ENCODE measurements around the gene IGF1. TPM values are rescaled to one million over a fixed set of nuclear protein-coding genes. Genes with fewer than 3 reads are reported as not detected.

Gene IGF1
- total RNA-seq, 6 donors from 2014 or later: 1.0 to 23.9 (median 5.0) TPM

DNA sequence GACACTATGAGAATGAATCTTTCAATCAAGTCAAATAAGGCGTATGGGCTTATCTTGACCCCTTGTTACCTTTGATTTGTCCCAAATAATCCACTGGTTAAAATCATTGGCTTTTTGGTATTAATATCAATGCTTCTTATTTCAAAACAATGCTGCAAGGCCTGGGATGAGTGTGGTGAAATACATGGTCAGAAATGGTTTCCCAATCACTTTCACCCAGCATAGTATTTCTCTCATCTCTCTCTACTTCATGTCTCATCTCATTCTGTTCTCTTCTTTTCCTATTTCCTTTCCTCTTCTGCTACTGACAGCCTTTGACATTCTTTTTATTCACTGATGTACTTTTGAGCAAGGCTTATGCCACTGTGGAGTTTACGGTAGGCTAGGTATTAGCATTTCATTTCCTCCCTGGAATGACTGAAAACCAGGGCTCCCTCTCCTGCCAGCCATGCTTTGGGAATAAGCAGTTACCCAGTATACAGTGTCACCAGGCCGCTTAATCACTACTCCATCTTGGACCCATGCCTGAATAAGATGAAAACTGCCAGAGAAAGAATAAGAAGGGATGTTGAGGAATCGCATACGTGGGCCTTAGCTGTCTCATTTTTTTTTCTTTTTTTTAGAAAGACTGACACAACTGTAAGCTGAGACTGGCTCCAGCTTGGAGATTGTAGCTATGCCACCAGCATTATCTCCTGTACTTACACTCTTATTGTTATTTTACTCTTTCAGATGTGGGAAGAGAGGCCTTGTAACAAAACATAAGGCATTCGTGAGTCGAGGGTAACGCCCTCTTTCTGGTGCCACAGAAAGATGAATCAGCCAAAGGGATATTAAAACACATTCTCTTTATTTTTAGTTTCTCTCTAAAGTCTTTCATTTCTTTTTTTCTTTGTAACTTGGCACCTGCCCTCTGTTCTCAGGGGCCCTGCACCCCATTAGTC, 53.5 kb downstream of the IGF1 start:
- peak overlapping the region in 1 of 4 donors; percentile 42 for H3K27ac ChIP-seq
- ATAC-seq (ENCODE audit: low FRiP score in 2 of 2): no peak
- 64 to 84% methylated on average over 8 of the region's 8 CpGs for WGBS, 2 donors

DNA sequence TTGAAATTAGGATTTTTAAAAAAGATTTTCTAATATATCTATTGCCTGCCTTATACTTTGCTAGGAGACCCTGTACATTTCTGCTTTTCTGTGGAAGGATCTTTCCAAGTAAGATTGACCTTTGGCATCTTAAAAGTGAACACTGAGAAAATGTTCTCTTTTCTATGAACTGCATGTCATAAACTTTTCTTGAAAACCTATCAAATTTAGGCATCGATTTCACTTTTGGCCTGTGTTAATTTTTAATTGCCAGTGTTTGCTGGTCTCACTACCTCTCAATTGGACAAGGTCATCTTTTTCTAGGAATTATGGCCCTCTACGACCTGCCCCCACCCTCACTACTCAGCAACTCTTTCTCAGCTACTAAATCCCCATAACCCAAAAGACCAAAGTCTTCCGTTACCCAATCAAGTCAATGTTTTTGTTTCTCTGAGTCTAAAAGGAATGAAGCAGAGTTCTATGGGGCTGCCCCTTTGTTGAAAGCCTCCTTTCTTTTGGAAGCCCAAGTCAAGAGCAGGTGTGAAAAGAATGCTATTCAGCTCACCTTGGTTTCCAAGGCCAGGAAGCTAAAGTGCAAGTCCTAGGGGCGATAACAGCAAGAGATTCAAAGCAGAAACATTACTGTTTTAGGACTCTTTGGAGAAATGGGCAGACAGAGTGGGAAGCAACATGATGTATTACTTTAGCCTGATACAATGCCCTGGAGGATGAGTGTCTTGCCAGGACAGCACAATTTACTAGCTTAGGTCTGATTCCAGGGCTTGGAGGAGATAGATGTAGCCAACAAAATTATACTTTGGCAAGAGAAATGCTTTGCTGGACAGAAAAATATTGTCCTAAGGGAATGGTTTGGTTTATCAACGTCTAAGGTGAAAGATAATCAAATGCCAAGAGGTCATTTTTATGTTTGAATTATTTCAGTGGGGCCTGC, 55.0 kb downstream of the IGF1 start:
- DNase-seq (no peak), ATAC-seq (ENCODE audit: low FRiP score in 2 of 2) (peak in 1 of 2 donors; percentile 46)

More for the DNA sequence above, 53.5 kb downstream of the IGF1 start:
- no peaks in the 10 kb centered on the region for H3K27me3 ChIP-seq
- no peaks in the 10 kb centered on the region for H3K9me3 ChIP-seq
- no peak for DNase-seq
- H3K4me3 ChIP-seq: no peak overlapping the region
- H3K4me1 ChIP-seq: no peaks in the 10 kb centered on the region
- TF ChIP-seq POLR2A (IDR thresholded peaks at IDR 0.05) (no peak), POLR2AphosphoS5 (IDR thresholded peaks at IDR 0.05) (no peak), EP300 (IDR thresholded peaks at IDR 0.05) (no peak)
- TF ChIP-seq, protein P1, sequence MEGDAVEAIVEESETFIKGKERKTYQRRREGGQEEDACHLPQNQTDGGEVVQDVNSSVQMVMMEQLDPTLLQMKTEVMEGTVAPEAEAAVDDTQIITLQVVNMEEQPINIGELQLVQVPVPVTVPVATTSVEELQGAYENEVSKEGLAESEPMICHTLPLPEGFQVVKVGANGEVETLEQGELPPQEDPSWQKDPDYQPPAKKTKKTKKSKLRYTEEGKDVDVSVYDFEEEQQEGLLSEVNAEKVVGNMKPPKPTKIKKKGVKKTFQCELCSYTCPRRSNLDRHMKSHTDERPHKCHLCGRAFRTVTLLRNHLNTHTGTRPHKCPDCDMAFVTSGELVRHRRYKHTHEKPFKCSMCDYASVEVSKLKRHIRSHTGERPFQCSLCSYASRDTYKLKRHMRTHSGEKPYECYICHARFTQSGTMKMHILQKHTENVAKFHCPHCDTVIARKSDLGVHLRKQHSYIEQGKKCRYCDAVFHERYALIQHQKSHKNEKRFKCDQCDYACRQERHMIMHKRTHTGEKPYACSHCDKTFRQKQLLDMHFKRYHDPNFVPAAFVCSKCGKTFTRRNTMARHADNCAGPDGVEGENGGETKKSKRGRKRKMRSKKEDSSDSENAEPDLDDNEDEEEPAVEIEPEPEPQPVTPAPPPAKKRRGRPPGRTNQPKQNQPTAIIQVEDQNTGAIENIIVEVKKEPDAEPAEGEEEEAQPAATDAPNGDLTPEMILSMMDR (IDR thresholded peaks at IDR 0.05): no peak
- no peaks in the 10 kb centered on the region for H3K36me3 ChIP-seq

DNA sequence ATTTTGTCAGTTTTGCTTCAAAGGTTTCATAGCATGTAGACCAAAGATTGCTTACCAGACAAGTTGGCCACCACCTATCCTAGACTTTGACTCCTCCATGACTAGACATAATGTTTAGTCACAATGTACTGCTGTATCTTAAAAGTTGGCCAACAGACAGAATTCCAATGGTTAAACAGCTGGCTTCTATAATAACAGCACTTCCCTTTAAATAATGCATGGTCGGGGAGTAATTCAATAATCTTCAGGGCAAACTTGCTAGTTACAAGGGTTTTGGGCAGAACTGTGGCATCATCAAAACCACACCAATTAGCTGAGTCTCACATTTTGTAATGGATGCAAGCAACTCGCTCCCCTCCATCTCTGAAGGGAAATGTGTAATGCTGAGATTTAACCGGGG, 56.9 kb downstream of the IGF1 start:
- H3K27ac ChIP-seq: no peak overlapping the region
- DNase-seq: no peak
- H3K4me3 ChIP-seq: no peak overlapping the region
- no peak for ATAC-seq (ENCODE audit: low FRiP score in 2 of 2)
- no peak for TF ChIP-seq EP300 (IDR thresholded peaks at IDR 0.05)
- TF ChIP-seq POLR2A (IDR thresholded peaks at IDR 0.05): no peak
- no peak for TF ChIP-seq POLR2AphosphoS5 (IDR thresholded peaks at IDR 0.05)
- TF ChIP-seq, protein P1 (IDR thresholded peaks at IDR 0.05): no peak
- WGBS, 2 donors: 71 to 73% methylated on average over 3 of the region's 3 CpGs
- no peaks in the 10 kb centered on the region for H3K9me3 ChIP-seq
- H3K36me3 ChIP-seq: no peaks in the 10 kb centered on the region
- H3K4me1 ChIP-seq: no peaks in the 10 kb centered on the region
- H3K27me3 ChIP-seq: no peaks in the 10 kb centered on the region

More for the DNA sequence above, 55.0 kb downstream of the IGF1 start:
- Histone ChIP-seq H3K36me3 (no peaks in the 10 kb centered on the region), H3K9me3 (no peaks in the 10 kb centered on the region), H3K4me1 (no peaks in the 10 kb centered on the region), H3K4me3 (no peak overlapping the region), H3K27ac (peak overlapping the region in 1 of 4 donors; percentile 3), H3K27me3 (no peaks in the 10 kb centered on the region)
- TF ChIP-seq EP300 (IDR thresholded peaks at IDR 0.05) (no peak), POLR2AphosphoS5 (IDR thresholded peaks at IDR 0.05) (no peak)
- 71 to 72% methylated on average over 5 of the region's 5 CpGs for WGBS, 2 donors

DNA sequence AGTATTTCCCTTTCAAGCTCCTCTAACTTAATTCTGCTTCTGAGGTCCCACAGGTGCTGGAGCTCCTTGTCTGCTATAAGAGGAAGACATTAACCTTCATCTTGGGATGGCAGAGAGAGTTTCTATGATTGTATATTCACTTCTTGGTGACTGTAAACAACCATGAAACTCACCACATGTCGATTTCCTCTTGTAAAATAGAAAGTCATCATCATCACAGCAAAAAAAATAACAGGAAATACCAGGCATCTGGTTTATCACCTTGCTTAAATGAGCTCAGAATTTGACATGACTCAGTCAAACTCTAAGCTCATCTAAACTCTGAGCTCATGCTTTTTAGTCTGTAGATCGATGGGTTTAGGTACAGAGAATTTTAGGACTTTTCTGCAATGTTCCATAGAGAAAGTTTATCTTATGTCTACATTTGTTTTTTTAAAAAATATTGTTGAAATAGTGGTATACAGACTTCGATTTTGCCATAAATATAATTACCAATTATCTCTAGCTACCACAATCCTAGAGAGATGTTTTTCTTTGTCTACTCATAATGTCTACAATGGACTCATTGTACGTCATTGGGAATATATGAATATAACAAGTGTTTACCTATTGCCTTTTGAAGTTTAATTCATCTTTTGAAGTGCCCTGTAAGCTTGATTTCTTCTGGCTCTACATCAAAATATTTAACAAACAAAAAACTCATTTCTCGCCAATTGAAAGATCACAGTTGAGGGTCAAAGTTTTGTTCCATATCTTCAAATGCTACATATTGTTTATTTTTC, 58.4 kb downstream of the IGF1 start:
- no peak for TF ChIP-seq POLR2A (IDR thresholded peaks at IDR 0.05)
- no peak for TF ChIP-seq EP300 (IDR thresholded peaks at IDR 0.05)
- no peak for TF ChIP-seq POLR2AphosphoS5 (IDR thresholded peaks at IDR 0.05)
- TF ChIP-seq, protein P1 (IDR thresholded peaks at IDR 0.05): no peak
- 64 to 69% methylated on average over 5 of the region's 5 CpGs for WGBS, 2 donors
- H3K27ac ChIP-seq: no peak overlapping the region

More for the DNA sequence above, 58.4 kb downstream of the IGF1 start:
- no peak for ATAC-seq (ENCODE audit: low FRiP score in 2 of 2)
- DNase-seq: no peak
- no peaks in the 10 kb centered on the region for H3K27me3 ChIP-seq
- no peaks in the 10 kb centered on the region for H3K36me3 ChIP-seq
- no peaks in the 10 kb centered on the region for H3K4me1 ChIP-seq
- no peaks in the 10 kb centered on the region for H3K9me3 ChIP-seq
- no peak overlapping the region for H3K4me3 ChIP-seq

Measured in upper lobe of left lung (tissue), 6 donors.